ENCODE results near the gene TNFSF15. TPM values are rescaled to one million over a fixed set of nuclear protein-coding genes. Genes with fewer than 3 reads are reported as not detected.

Gene TNFSF15
- total RNA-seq, 1 donor from 2014 or later, result not detected

DNA sequence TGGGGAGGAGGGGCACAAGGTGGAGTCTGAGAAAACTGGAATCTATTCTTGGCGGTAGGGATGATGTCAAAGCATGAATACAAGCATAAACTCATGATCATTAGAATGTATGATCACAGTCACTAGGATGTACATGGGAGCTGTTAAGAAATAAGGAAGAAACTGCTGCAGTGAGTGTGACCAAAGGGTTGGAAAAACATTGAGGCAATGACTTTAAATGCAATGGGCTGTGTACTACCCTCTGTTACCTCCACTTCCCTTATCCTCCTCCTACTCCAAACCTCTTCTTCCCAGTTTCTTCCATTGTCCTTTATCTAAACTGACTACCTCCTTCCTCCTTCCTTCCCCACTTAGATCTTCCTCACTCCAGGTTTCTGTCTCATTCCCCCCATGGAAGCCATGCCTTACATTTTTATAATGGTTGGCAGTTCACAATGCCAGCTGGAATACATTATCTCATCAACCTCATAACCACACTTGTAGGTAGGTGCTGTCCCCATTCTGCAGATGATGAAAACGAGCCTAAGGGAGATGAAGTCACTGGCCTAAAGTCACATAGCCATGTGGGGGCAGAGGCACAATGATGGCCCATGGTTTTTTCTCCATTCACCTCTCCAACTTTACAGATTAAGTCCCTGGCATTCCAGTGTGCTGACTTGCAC is 21.9 kb upstream of the TNFSF15 start:
- ATAC-seq (no peak), DNase-seq (no peak)
- intact Hi-C loops (cut with micrococcal nuclease), result no loop called here

DNA sequence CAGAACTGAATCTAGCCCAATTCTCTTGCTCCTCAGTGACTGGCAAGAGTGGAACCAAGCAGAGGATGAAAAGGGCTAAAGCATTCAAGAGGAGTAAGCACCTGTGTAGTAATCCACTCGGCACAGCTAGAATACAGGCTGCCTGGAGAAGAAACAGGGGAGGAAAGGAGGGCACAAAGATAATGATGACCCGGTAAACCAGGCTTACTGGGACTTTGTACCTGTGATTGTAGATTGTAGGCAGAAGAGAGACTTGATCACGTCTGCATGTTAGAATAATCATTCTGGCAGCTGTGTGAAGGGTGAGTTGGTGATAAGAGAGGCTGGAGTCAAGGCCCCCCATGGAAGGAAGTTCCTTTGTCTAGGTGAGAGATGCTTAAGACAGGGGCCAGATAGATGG is 20.6 kb upstream of the TNFSF15 start:
- intact Hi-C loops (cut with micrococcal nuclease), result no loop called here
- no peak for ATAC-seq

GRCh38 chr9:114825126-114825795 is 19.4 kb upstream of the TNFSF15 start:
- ATAC-seq (no peak), DNase-seq (no peak)
- intact Hi-C loops (cut with micrococcal nuclease), result no loop called here

More for the DNA sequence above, 20.6 kb upstream of the TNFSF15 start:
- DNase-seq, result no peak

GRCh38 chr9:114824110-114824509 is 18.3 kb upstream of the TNFSF15 start:
- intact Hi-C loops (cut with micrococcal nuclease), result no loop called here
- no peak for ATAC-seq

DNA sequence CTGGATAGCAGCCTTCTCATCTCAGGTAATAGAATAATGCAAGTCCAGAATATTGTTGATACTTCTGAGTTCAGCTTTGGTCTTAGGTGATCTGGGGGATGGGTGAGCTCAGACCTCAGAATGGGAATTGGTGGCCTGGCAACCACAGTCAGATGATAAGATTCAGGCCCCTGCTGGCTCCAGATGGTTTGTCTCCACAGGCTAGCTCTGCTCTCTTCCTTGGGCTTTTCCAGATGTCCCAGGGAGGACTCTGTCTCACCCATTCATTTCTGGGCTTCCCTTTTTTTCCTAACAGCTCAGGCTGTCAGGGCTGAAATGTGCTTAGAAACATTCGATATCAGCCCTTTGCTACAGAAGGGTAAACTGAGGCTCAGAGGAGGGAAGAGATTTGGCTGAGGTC is 17.6 kb upstream of the TNFSF15 start:
- DNase-seq, result no peak
- no peak for ATAC-seq
- intact Hi-C loops (cut with micrococcal nuclease), result no loop called here

More at GRCh38 chr9:114824110-114824509, 18.3 kb upstream of the TNFSF15 start:
- no peak for DNase-seq

DNA sequence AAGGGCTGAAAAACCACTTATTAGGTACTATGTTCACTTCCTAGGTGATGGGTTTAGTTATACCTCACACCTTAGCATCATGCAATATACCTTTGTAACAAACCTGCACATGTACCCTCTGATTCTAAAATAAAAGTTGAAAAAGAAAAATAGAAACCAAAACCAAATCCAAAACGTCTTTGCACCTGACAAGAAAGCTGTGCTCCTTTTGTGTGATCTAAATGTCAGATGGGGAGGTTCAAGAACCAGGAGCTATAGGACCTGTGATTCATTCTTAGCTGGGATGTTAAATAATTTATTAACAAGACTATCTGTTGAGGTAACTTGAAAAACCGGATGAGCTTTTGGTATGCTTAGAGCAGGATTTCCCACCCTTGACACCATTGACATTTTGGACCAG is 16.9 kb upstream of the TNFSF15 start:
- no peak for ATAC-seq
- intact Hi-C loops (cut with micrococcal nuclease), result no loop called here
- no peak for DNase-seq

DNA sequence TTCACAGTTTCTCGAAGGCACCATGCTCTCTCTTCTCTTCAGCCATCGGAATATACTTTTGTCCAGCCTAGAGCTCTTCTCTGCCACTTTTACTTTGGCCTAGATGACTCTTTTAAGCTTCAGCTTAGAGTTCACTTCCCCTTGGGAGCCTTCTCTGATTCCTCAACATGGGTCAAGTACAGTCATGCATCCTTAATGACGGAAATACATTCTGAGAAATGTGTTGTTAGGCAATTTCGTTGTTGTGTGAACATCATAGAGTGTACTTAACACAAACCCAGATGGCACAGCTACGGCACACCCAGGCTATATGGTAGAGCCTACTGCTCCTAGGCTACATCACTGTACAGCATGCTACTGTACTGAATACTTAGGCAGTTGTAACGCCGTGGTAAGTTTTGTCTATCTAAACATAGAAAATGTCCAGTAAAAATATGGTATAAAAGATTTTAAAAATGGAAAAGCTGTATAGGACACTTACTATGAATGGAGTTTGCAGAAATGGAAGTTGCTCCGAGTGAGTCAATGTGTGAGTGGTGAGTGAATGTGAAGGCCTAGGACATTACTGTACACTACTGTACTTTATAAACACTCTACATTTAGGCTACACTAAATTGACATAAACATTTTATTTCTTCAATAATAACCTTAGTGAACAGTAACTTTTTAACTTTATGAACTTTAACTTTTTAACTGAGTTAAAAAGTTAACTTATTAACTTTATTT is 15.1 kb upstream of the TNFSF15 start:
- intact Hi-C loops (cut with micrococcal nuclease), result no loop called here
- DNase-seq (no peak), ATAC-seq (no peak)

DNA sequence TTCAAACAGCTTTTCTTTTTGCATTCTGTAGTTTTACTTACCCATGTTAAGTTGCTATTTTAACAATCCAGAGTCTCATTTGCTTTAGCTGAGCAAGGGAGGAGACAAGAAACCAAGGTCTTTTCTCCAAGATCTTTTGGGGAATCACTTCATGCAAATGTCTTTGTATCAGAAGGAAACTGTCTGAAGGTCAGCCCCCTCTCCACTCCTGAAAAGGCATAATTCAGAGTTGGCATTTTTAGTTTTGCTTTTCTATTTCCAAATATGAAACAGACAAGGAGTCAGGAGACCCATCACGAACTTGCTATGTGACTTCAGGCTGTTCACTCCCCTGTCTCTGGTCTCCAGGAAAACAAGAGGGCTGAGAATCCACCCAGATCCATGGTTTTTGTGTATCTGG is 12.3 kb upstream of the TNFSF15 start:
- intact Hi-C loops (cut with micrococcal nuclease), result no loop called here
- DNase-seq (no peak), ATAC-seq (no peak)

- ATAC-seq (no peak), DNase-seq (no peak)
- intact Hi-C loops (cut with micrococcal nuclease), result no loop called here
Measured at GRCh38 chr9:114813717-114814418, 8.0 kb upstream of the TNFSF15 start.

GRCh38 chr9:114811966-114812636 is 6.3 kb upstream of the TNFSF15 start:
- ATAC-seq, result no peak
- no peak for DNase-seq
- intact Hi-C loops (cut with micrococcal nuclease), result no loop called here

DNA sequence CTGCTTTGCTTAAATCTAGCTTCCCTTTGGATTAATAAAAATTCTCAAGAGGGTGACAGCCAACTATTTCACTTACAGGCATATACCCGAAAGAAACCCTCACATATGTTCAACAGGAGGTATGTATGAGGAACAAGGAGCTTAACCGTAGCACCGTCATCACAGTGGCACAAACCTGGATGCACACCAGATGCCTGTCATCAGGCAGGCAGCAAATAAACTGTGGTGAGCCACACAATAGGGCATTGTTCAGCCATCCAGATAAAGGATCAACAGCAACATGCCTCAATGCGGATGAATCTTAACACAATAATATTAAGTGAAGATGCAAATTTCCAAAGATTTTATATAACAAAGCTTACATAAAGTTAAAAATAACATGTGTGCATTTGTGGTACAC is 5.5 kb upstream of the TNFSF15 start:
- ATAC-seq (no peak), DNase-seq (no peak)
- intact Hi-C loops (cut with micrococcal nuclease), result no loop called here

- intact Hi-C loops (cut with micrococcal nuclease), result no loop called here
- DNase-seq, result no peak
- no peak for ATAC-seq
Measured at GRCh38 chr9:114810614-114811013, 4.8 kb upstream of the TNFSF15 start.

GRCh38 chr9:114806526-114806900 is 674 bp upstream of the TNFSF15 start:
- ATAC-seq (no peak), DNase-seq (no peak)
- intact Hi-C loops (cut with micrococcal nuclease), result no loop called here

GRCh38 chr9:114804505-114804904 is 1.3 kb downstream of the TNFSF15 start:
- no peak for DNase-seq
- ATAC-seq, result no peak
- intact Hi-C loops (cut with micrococcal nuclease), result no loop called here

DNA sequence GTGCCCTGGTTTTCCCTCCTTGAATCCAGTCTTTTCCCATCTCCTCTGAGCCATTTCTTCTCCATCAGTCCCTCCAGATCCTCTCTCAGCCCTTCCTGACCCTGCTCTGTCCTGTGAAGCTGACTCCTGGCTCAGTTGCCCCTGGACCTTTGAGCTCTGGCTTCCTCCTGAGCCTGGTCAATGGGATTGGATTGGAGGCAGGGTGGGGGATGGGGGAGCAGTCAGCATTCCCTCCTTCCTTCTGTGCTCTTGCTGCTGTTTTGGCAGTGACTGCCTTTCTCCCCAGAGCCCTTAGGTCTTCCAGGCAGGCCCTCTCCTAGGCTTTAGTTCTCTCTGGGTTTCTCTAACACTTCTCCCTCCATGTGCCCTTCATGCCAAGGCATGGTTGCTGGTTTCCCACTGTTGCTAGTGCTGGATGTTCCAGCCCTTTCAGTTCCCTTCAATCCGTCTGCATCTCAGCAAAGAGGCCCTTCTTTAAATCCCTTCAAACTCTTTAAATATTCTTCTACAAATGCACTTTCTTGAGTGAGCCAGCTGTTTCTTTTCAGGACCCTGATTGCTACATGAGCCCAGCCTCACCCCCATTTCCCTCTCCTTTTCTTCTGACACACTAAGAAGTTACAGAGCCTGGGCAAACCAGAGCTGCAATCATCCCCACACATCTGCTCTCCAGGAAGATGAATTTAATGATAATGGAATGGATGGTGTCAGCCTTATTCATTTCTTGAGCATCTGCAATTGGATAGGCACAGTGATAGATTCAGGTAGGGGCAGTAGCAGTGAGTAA is 2.2 kb downstream of the TNFSF15 start:
- DNase-seq, result no peak
- intact Hi-C loops (cut with micrococcal nuclease), result no loop called here
- peak; percentile 29 for ATAC-seq

- ATAC-seq, result no peak
- DNase-seq, result no peak
- intact Hi-C loops (cut with micrococcal nuclease), result no loop called here
Measured at GRCh38 chr9:114799925-114800324, 5.9 kb downstream of the TNFSF15 start.

- DNase-seq (no peak), ATAC-seq (no peak)
- intact Hi-C loops (cut with micrococcal nuclease), result no loop called here
Measured at GRCh38 chr9:114799441-114799840, 6.4 kb downstream of the TNFSF15 start.

DNA sequence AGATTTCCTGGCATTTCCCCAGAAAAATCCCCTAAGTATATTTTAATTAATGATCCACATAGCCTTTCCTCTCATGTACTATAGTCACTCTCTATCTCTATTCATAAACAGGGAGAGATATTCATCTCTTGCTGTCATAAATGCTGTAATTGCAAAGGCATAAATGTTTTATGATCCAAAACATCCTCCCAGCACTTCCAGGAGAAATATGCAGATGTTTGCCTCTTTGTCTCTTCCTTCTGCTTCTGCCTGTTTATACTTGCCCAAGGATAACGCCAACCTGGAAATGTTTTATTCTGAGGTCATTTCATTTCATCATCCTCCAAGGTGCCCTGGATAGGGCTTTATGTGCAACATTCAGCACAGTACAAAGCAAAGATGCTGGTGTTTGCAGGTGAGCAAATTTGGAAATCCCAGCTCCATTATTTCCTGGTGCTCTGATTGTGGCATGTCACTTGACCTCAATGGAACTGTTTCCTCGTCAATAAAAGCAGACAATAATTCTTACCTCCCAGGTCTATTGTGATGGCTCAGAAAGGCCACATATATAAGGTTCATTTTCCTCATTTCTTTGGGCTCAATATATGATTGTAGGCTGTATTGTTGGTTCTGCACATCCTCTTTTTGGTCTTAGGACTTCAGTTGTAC is 6.9 kb downstream of the TNFSF15 start:
- ATAC-seq (no peak), DNase-seq (no peak)
- intact Hi-C loops (cut with micrococcal nuclease), result no loop called here

All from left ventricle myocardium superior (tissue), 1 donor.